Measurements from ENCODE around the gene ASB11. TPM values are rescaled to one million over a fixed set of nuclear protein-coding genes. Genes with fewer than 3 reads are reported as not detected.

ASB11 gene
- total and polyA plus RNA-seq, 3 donors from 2014 or later, result not detected

GRCh38 chrX:15236146-15236545, 79.3 kb downstream of the ASB11 start:
- no peaks in the 10 kb centered on the region for H3K9me3 ChIP-seq
- H3K36me3 ChIP-seq (ENCODE audit: low read depth, missing control alignments), result no peaks in the 10 kb centered on the region
- no peak overlapping the region for H3K4me3 ChIP-seq
- WGBS, 2 donors, result 76% methylated on average over 3 of the region's 3 CpGs
- no peaks in the 10 kb centered on the region for H3K27me3 ChIP-seq
- TF ChIP-seq CTCF (IDR thresholded peaks at IDR 0.05) (no peak), POLR2A (IDR thresholded peaks at IDR 0.05) (no peak)
- no peak for DNase-seq
- intact Hi-C loops (cut with DNase I; ENCODE audit: low total_unique reads), result no loop called here
- H3K4me1 ChIP-seq, result no peaks in the 10 kb centered on the region
- H3K27ac ChIP-seq, result no peak overlapping the region

- Histone ChIP-seq H3K9me3 (no peaks in the 10 kb centered on the region), H3K4me3 (no peak overlapping the region), H3K4me1 (no peaks in the 10 kb centered on the region), H3K27ac (no peak overlapping the region), H3K27me3 (no peaks in the 10 kb centered on the region), H3K36me3 (ENCODE audit: low read depth, missing control alignments) (no peaks in the 10 kb centered on the region)
- TF ChIP-seq CTCF (IDR thresholded peaks at IDR 0.05) (no peak), POLR2A (IDR thresholded peaks at IDR 0.05) (no peak)
- intact Hi-C loops (cut with DNase I; ENCODE audit: low total_unique reads), result no loop called here
- WGBS, 2 donors, result 67 to 80% methylated on average over 1 of the region's 1 CpG
- no peak for DNase-seq
Measured at GRCh38 chrX:15235001-15235400, 80.4 kb downstream of the ASB11 start.

GRCh38 chrX:15233416-15234015, 81.9 kb downstream of the ASB11 start:
- no peaks in the 10 kb centered on the region for H3K9me3 ChIP-seq
- H3K4me1 ChIP-seq, result no peaks in the 10 kb centered on the region
- intact Hi-C loops (cut with DNase I; ENCODE audit: low total_unique reads), result no loop called here
- no peak for TF ChIP-seq CTCF (IDR thresholded peaks at IDR 0.05)
- TF ChIP-seq POLR2A (IDR thresholded peaks at IDR 0.05), result no peak
- no peak overlapping the region for H3K4me3 ChIP-seq
- WGBS, 2 donors, result 68 to 74% methylated on average over 3 of the region's 3 CpGs
- no peak overlapping the region for H3K27ac ChIP-seq
- H3K27me3 ChIP-seq, result no peaks in the 10 kb centered on the region
- H3K36me3 ChIP-seq (ENCODE audit: low read depth, missing control alignments), result no peaks in the 10 kb centered on the region
- no peak for DNase-seq

Other genes starting within 250 kb of the ASB11 start
- 10 to 100 TPM; 83.0 to 88.8 TPM for gene ASB9, start 45.6 kb downstream of the ASB11 start, total RNA-seq
- 63.9 TPM for gene ASB9, start 45.6 kb downstream of the ASB11 start, polyA plus RNA-seq (ENCODE audit: insufficient read depth, low read depth, low replicate concordance)
- gene PIGA, start 19.9 kb upstream of the ASB11 start, total RNA-seq, result 10 to 100 TPM; 13.0 to 17.0 TPM
- 8.1 TPM for gene PIGA, start 19.9 kb upstream of the ASB11 start, polyA plus RNA-seq (ENCODE audit: insufficient read depth, low read depth, low replicate concordance)
- gene VEGFD, start 68.8 kb upstream of the ASB11 start, total RNA-seq, result 1 to 10 TPM in 1 of 2 donors, under 1 TPM in 1; 0.74 to 1.5 TPM
- 1.3 TPM for gene VEGFD, start 68.8 kb upstream of the ASB11 start, polyA plus RNA-seq (ENCODE audit: insufficient read depth, low read depth, low replicate concordance)
- gene PIR, start 177.7 kb upstream of the ASB11 start, total RNA-seq, result 10 to 100 TPM in 1 of 2 donors, 1 to 10 TPM in 1; 9.7 to 10.3 TPM
- 11.0 TPM for gene PIR, start 177.7 kb upstream of the ASB11 start, polyA plus RNA-seq (ENCODE audit: insufficient read depth, low read depth, low replicate concordance)
- gene BMX, start 185.2 kb upstream of the ASB11 start, total RNA-seq, result under 1 TPM; 0.12 to 0.55 TPM
- 1.2 TPM for gene BMX, start 185.2 kb upstream of the ASB11 start, polyA plus RNA-seq (ENCODE audit: insufficient read depth, low read depth, low replicate concordance)